Left lobe of liver (tissue), 2 donors: ENCODE measurements around the gene BEAN1. TPM values are rescaled to one million over a fixed set of nuclear protein-coding genes. Genes with fewer than 3 reads are reported as not detected.

ENCODE experiments used
- ATAC-seq: fragments of 200-7000 bp; cut with Tn5 transposase; one replicate; pipeline ENCODE4 v1.9.1; 2020; ENCODE audit warnings: mild to moderate bottlenecking, moderate library complexity
- DNase-seq: peaks from one replicate; pipeline ENCODE4 v3.0.0-alpha.2; 2020; ENCODE audit warnings: low spot score
- total RNA-seq: library from RNA; stranded (reverse); gene quantifications from one replicate; pipeline ENCODE4 v1.2.1, GENCODE V29; 2021
- donor health status: DM: no; HTN: no; CAD: no; lungs with moderate emphysema.
- donor health status: DM: no; HTN: yes; CAD: no.

BEAN1 gene
- total RNA-seq, 1 donor from 2014 or later: 0.38 TPM

DNA sequence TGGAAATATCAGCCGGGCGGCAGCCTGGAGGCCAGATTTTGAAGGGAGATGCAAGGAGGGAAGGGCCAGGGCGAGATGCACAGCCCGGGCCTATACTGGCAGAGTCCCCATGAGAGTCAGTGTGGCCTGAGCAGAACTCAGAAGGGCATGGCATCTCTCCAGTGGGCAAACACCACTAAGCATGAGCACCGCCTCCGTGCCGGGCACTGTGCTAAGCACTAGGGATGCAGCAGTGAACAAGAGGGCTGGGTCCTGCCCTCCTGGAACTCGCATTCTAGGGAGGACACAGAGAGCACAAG is 89.4 kb downstream of the BEAN1 start:
- peak; percentile 73 for ATAC-seq

DNA sequence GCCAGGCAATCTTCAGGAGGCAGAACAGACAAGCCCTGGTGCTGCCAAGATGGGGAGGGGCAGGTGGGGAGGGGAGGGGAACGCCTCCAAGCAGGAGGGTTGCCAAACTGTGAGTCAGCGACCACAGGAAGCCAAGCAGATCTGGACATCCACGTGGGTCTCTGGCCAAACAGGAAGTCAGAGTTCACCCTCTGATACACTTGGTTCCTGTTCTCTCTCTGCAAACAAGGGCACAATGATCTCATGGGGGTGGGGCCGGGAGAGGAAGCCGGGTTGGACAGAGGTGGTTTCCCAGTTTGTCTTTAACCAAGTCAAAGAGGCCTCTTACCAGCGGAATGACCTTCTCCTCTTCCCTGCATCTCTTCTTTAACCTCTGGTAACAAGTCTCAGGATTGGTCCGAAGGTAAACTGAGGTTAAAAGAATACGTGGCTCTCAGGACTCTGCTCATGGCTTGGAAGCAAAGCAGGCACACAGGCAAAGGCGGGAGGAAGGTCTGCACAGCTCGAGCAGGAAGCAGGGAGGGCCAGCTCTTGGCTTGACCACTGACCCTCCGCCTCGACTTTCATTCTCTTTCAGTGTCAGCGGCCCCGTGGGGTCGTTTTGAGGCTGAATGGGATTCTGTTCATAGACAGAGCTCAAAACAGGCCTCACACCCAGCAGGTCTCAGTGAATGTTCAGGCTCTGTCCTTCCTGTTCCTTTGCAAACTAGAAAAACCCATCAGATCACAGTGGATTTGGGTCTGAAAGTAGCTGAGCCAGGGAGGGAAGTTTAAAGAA is 89.9 kb downstream of the BEAN1 start:
- DNase-seq: peak; percentile 99

More for the DNA sequence above, 89.4 kb downstream of the BEAN1 start:
- DNase-seq: no peak

DNA sequence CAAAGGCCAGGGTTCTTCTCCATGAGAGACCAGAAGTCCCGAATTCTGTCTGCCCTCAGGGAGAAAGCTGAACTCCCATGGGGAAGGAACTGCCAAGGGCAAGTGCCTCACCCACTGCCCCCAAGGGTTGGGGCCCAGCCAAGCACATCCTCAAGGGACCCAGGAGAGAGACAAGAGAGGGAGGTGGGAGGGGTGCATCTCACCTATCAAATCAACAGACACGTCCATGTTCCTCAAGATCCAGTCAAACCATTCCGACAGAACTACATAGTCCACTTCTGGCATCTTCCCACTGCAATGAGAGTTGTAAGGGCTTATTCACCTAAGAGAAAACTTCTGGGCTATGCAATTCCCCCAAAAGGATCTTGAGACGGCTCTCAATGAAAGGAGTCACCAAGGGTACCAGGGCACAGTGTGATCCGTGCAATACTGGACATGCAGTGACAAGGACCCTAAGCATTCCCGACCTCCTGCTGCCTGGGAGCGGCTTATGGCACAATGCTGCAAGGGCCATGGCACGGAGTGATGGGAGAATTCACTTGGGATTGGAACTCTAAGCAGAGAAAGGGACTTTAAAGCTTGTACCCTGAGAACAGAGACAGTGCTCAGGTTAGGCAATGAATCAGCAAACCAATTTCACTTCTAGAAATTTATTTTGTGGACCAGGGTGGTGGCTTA is 90.6 kb downstream of the BEAN1 start:
- no peak for ATAC-seq
- peak; percentile 62 for DNase-seq

More for the DNA sequence above, 89.9 kb downstream of the BEAN1 start:
- peak; percentile 81 for ATAC-seq

DNA sequence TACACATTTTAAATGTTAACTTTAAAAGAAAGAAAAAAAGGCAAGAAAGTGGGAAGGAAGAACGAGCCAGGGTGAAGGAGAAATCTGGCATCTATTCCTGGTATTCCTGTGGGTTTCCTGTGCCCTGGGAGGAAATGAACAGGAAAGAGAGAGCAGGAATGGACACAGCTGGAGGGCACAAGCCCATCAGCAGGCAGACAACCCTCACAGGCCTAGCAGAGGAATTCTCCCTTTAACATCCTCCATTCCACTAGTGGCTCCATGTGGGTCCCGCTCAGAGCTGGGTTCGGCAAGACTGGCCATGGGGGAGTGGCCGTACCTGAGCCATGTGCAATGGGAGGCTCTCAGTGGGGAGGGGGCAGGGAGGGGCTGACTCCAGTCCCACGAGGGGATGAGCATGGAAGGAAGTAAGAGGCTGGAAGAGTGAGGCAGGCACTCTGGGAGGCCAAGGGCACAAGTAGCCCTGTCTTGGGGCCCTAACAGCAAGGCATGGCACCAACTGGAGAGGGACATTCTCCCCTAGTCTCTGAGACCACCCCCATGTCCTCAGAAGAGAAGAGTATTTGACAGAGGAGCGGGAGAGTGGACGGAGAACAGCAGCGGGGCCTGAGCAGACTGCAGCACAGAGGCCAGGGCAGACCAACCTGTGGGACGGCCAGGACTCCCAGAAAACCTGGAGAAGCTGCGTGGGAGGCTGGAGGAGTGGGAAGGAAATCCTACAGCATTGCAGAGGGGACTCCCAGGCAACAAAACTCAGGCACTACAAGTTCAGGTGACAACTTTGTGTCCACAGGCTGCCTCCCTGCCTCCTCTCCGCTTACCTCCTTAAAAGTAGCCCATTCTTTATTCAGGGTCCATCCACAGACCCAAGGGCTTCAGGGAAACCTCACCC is 92.6 kb downstream of the BEAN1 start:
- DNase-seq (peak; percentile 43), ATAC-seq (no peak)

DNA sequence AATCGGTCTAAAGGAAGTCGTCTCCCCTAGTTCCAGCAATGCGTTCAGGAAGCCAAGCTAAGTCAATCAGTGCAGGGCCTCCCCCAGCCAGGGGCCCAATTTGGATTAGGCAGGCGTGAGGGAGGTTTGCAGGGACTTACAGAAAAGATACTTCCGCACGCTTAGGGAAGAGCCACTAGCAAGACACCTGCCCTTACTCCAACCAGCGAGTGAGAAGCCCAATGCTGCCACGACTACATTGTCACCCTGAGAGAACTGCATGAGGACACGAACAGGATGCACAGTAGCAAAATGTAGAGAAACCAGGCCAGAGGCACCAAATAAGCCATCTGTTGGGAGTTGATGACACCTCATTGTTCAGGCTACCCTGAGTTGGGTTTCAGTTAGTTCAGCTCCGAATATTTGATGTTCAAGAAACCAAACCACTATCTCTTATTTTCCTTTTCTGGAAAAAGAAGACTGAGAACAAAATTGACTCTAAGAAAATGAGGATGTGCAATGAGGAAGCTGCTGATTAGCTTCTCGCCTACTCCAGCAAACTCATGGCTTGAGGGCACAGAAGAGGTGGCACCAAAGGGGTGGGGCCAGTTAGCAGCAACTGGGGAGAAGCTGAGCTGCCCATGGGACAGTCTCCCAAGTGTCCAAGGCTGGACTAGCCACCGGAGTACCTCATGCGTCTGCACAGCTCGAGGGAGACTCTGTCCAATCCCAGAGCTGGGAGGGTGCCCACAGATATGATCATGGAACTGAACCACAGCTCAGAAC is 93.5 kb downstream of the BEAN1 start:
- no peak for DNase-seq
- ATAC-seq: no peak

DNA sequence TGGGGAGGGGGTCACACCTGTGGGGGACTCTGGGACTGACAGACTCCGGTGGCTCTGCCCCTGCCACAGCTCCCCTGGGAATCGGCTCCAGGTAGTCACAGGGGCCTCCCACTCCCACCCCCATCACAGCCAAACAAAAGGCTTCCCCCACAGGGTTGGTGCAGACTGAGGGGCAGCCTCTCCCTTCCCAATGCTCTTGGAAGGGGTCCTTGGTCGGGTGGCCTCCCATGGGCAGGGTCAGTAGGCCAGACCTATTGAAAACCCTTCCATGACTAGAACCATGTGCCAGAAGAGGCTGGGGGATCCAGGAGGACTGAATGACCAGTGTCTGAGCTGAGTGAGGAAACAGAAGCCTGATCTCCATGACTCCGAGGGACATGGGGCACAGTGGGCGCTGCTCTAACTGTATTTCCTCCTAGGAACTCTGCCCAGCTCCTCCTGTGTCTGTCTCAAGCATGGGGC is 94.2 kb downstream of the BEAN1 start:
- DNase-seq: no peak
- ATAC-seq: no peak

DNA sequence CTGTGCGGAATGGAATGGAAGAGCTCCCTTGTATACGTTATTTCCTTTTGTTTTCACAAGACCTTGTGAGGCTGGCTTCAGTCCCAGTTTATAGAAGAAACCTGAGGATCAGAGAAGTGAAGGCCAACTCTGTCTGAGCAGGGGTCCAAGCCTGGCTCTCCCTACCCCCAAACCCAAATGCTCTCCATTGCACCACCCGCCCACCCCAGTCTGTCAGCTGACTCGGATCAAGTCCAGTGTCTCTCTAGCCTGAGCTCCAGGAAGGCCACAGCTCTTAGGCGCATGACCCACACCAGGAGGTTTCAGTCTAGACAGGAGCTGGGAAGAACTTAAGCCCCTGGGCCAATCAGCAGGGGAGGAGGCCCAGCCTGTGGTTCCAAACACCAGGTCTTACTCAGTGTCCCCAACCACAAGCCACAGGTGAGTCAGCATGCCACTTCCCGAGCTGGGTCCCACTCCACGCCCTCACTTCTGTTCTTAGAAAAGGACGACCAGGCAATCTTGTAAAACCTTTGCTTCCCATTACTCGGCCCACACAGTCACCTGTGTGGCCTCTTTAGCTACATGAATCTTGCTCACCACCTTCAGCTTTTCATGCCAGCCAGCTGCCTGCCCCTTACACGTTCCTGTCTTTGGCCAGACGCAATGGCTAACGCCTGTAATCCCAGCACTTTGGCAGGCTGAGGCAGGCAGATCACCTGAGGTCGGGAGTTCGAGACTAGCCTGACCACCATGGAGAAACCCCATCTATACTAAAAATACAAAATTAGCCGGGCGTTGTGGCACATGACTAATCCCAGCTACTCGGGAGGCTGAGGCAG is 95.1 kb downstream of the BEAN1 start:
- ATAC-seq: no peak
- no peak for DNase-seq

DNA sequence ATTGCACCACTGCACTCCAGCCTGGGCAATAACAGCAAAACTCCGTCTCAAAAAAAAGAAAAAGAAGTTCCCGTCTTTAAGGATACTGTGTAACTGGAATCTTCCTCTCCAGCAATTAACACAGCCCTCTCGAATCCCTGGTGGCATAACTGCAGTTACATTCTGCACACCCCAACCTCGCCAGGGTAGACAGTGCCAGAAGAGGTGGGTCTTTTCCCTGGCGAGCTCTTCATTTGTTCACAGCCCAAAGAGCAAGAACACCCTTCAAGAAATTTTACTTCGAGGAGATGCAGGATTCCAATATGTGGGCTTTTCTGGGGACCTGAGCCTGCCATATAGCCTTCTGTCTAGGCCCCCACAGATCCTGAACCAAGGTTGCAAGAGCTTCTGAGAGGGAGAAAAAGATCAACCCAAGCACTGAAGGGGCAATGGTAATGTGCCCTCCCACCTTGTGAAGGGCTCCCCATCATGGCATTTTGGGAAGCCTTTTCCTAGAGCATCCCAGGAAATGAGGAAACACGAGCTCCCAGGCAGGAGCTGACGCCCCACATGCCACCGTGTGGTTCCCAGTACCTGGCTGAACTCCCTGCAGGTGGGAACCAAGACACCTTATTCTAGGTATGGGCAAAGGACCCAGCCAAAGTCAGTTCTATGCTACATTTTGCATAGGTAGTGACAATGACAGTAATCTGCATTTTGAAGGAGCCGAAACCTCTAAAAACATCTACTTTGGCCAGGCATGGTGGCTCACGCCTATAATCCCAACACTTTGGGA is 95.9 kb downstream of the BEAN1 start:
- DNase-seq (no peak), ATAC-seq (no peak)

DNA sequence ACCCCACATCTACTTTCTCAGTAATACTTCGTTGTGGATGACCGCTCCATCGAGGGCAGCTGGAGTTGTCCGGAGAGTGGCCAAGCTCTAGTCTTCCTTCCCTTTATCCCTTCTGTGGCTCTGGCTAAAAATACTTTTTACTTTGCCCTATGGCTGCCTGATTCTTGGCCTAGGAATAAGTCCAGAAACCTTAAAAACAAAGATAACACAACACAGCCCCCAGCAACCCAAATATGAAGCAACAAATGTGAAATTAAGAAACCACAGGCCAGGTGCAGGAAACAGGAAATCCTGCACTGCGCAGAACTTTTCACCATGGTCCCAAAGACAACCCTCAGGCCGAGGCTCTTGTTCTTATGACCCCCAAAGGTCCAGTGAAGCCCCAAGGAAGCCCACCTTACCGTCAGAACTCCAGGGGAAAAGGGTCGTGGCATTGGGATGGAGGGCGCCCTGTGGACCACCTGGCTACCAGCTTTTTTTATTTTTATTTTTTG is 96.8 kb downstream of the BEAN1 start:
- ATAC-seq (peak; percentile 25), DNase-seq (no peak)

DNA sequence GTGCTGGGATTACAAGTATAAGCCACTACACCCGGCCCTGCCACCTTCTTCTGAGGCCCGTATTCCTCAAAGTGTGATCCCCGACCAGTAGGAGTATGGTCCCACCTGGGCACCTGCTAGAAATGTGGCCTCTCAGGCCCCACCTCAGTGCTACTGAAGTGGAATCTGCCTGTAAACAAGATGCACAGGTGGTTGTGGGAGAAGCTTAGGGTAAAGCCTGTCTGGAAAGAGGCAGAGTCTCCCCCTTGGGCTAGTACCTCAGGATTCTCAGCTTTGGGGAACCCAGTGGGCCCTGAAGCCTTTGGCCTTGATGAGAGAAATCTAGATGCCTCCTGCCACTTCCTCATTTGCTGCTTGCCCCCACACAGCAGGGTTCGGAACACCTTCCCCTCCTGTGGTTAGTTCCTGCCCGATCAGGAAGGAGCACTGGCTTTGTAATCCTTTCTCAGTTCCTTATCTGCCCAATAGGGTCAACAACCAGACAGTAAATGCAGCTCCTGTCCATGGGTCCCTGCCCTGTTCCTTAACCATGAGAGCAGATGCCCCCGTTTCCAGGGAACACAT is 97.6 kb downstream of the BEAN1 start:
- ATAC-seq: peak; percentile 17

DNA sequence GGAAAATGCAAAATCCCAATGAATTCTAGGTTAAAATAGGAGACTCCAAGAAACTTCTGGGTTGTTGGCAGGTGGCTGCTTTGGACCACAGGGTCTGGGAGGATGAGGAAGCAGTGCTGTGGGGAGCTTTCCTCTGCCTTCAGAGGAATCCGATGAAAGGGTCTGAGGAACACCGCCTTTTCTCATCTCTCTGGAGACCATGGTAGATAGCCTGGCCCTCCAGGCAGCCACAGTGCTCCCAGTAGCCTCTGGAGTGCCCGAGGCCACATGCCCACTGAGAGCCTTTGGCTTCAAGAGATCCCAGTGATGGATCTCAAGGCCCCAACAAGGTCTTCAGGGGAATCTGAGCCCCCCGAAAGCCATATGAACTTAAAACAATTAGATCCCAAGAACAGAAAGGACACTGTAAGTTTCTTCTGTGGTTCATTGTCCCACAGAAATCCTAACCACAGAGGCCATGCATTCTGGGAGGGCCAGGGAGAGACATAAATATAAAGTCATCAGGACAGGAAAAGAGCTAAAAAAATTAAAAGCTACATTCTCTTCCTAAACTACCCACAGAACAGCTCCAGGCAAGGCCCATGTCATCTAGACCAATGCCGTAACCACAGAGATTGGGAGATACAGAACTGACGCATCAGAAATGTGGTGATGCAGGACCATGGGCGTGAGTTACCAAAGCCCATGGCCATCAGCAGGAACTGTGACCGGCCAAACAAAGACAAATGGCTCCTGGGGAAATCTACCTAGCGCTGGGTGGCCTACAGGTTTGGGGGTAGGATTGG is 98.5 kb downstream of the BEAN1 start:
- ATAC-seq (no peak), DNase-seq (no peak)

More for the DNA sequence above, 97.6 kb downstream of the BEAN1 start:
- no peak for DNase-seq

DNA sequence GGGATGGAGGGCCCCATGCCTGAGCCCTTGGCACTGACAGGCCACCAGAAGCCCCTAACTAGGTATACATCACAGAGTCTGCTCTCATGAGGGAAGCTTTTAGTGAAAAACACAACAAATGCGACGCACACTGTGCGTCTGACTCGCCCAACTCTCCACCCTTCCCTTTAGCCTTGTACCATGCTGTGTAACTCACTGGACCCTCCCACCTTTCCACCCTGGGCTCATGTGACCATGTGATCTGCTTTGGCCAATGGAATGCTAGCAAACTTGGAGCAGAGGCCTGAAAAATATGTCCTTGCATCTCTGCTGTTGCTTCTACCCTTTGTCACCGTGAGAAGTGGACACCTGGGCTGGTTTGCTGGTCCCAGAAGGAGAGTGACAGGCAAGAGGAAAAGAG is 101.2 kb downstream of the BEAN1 start:
- ATAC-seq (no peak), DNase-seq (no peak)

DNA sequence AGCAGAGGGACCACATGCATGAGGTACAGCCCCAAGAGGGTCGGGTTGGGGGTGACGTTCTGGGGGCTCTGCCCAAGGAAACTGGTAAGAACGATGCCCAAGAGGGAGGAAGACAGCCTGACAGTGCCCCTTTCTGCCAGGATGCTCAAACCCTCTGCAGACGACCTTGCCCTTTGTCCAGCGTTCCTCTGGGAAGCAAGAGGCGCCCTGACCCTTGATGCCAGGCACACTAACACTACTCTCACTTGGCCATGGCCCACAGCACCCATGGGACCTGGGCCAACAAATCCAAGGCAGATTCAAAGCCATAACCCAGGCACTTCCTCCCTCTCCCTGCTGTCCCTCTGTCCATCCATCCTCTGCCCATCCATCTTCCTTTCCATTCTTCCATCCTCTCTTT is 102.4 kb downstream of the BEAN1 start:
- DNase-seq: no peak
- ATAC-seq: no peak

Other genes starting within 250 kb of the BEAN1 start
- 13.5 TPM for gene CDH5, start 60.6 kb upstream of the BEAN1 start, total RNA-seq
- 39.0 TPM for gene TK2, start 122.8 kb downstream of the BEAN1 start, total RNA-seq
- gene CKLF, start 125.3 kb downstream of the BEAN1 start, total RNA-seq: 10.5 TPM
- gene CMTM1, start 139.1 kb downstream of the BEAN1 start, total RNA-seq: 0.98 TPM
- gene CMTM2, start 152.2 kb downstream of the BEAN1 start, total RNA-seq: not detected
- 2.0 TPM for gene CMTM3, start 177.4 kb downstream of the BEAN1 start, total RNA-seq